AG10803 (cell line): Measurements from ENCODE around the gene PPT2.

ENCODE experiments used
- DNase-seq: peaks from one replicate; pipeline ENCODE4 v3.0.0; 2010; ENCODE audit warnings: low read depth
- H3K4me3 ChIP-seq: 2 replicates; pipeline ENCODE4 v1.5.1; 2011; ENCODE audit warnings: mild to moderate bottlenecking, low read length, control low read depth
- CTCF ChIP-seq: conservative IDR thresholded peaks from 2 replicates; pipeline ENCODE4 v1.5.1; 2011; ENCODE audit warnings: mild to moderate bottlenecking, low read length, control low read depth, inconsistent platforms

The PPT2 gene

GRCh38 chr6:32171234-32171633 lies 17.3 kb downstream of the PPT2 start:
- no peak for DNase-seq
- no peak for TF ChIP-seq CTCF
- H3K4me3 ChIP-seq: no peak overlapping the region

GRCh38 chr6:32173051-32173727 lies 19.2 kb downstream of the PPT2 start:
- no peak for TF ChIP-seq CTCF
- DNase-seq: no peak
- H3K4me3 ChIP-seq: no peak overlapping the region

- no peak for TF ChIP-seq CTCF
- no peak for DNase-seq
- peak overlapping the region; percentile 97 for H3K4me3 ChIP-seq
Observed at GRCh38 chr6:32174416-32174815, 20.5 kb downstream of the PPT2 start.

- peak overlapping the region; percentile 97 for H3K4me3 ChIP-seq
- DNase-seq: no peak
- no peak for TF ChIP-seq CTCF
Observed at GRCh38 chr6:32175322-32175710, 21.4 kb downstream of the PPT2 start.

GRCh38 chr6:32175711-32176475 lies 22.0 kb downstream of the PPT2 start, which contains the start of gene AGPAT1:
TSS of gene AGPAT1 (minus strand) at chr6:32176084. CDS start at chr6:32171496, 4,588 bp downstream.
- peak; percentile 98 for DNase-seq
- H3K4me3 ChIP-seq: peak within 1 kb of the TSS; percentile 97
- no peak for TF ChIP-seq CTCF

GRCh38 chr6:32176476-32177182 lies 22.7 kb downstream of the PPT2 start:
- DNase-seq: peak; percentile 40
- no peak for TF ChIP-seq CTCF

More at GRCh38 chr6:32176476-32177182, 22.7 kb downstream of the PPT2 start:
- peak overlapping the region; percentile 97 for H3K4me3 ChIP-seq
